ENCODE measurements around the gene BANP.
"Not testable (repeated sequence)": the region's sequence is repeated elsewhere in the genome, so short reads cannot be mapped to it uniquely, and the experiment has no call there.

The BANP gene

GRCh38 chr16:87993901-87994300, 42.7 kb downstream of the BANP start:
- no peak for DNase-seq (ENCODE audit: low read depth in 2 of 2)

- no peak for DNase-seq (ENCODE audit: low read depth in 2 of 2)
Measured at GRCh38 chr16:87995644-87996043, 44.4 kb downstream of the BANP start.

- DNase-seq (ENCODE audit: low read depth in 2 of 2), result no peak
Measured at GRCh38 chr16:87996962-87997880, 46.0 kb downstream of the BANP start.

- DNase-seq (ENCODE audit: low read depth in 2 of 2), result not testable (repeated sequence)
Measured at GRCh38 chr16:87998184-87998793, 47.1 kb downstream of the BANP start.

GRCh38 chr16:87998992-87999391, 47.8 kb downstream of the BANP start:
- not testable (repeated sequence) for DNase-seq (ENCODE audit: low read depth in 2 of 2)

GRCh38 chr16:88002211-88002610, 51.0 kb downstream of the BANP start:
- no peak for DNase-seq (ENCODE audit: low read depth in 2 of 2)

GRCh38 chr16:88002749-88003148, 51.5 kb downstream of the BANP start:
- DNase-seq (ENCODE audit: low read depth in 2 of 2), result no peak

GRCh38 chr16:88003316-88003715, 52.1 kb downstream of the BANP start:
- no peak for DNase-seq (ENCODE audit: low read depth in 2 of 2)

- no peak for DNase-seq (ENCODE audit: low read depth in 2 of 2)
Measured at GRCh38 chr16:88003736-88004135, 52.5 kb downstream of the BANP start.

- DNase-seq (ENCODE audit: low read depth in 2 of 2), result no peak
Measured at GRCh38 chr16:88004391-88004790, 53.2 kb downstream of the BANP start.

GRCh38 chr16:88005181-88005581, 53.9 kb downstream of the BANP start:
- no peak for DNase-seq (ENCODE audit: low read depth in 2 of 2)

GRCh38 chr16:88005968-88006367, 54.7 kb downstream of the BANP start:
- no peak for DNase-seq (ENCODE audit: low read depth in 2 of 2)

GRCh38 chr16:88007321-88007731, 56.1 kb downstream of the BANP start:
- DNase-seq (ENCODE audit: low read depth in 2 of 2), result no peak

GRCh38 chr16:88008840-88009239, 57.6 kb downstream of the BANP start:
- no peak for DNase-seq (ENCODE audit: low read depth in 2 of 2)

- no peak for DNase-seq (ENCODE audit: low read depth in 2 of 2)
Measured at GRCh38 chr16:88009563-88010342, 58.5 kb downstream of the BANP start.

- DNase-seq (ENCODE audit: low read depth in 2 of 2), result no peak
Measured at GRCh38 chr16:88010343-88010967, 59.2 kb downstream of the BANP start.

- no peak for DNase-seq (ENCODE audit: low read depth in 2 of 2)
Measured at GRCh38 chr16:88010968-88011483, 59.8 kb downstream of the BANP start.

- DNase-seq (ENCODE audit: low read depth in 2 of 2), result no peak
Measured at GRCh38 chr16:88012360-88012759, 61.1 kb downstream of the BANP start.

- no peak for DNase-seq (ENCODE audit: low read depth in 2 of 2)
Measured at GRCh38 chr16:88013091-88013609, 61.9 kb downstream of the BANP start.

- no peak for DNase-seq (ENCODE audit: low read depth in 2 of 2)
Measured at GRCh38 chr16:88013766-88014251, 62.6 kb downstream of the BANP start.

- DNase-seq (ENCODE audit: low read depth in 2 of 2), result no peak
Measured at GRCh38 chr16:88014252-88014781, 63.1 kb downstream of the BANP start.

Measured in stimulated activated CD8-positive, alpha-beta memory T cell treated with anti-CD3 and anti-CD28 coated beads, Interleukin-15, amount 100 ng/mL, for 48 hours (primary cell).